HepG2 (cell line): ENCODE measurements around the gene PCNT. TPM values are rescaled to one million over a fixed set of nuclear protein-coding genes. Genes with fewer than 3 reads are reported as not detected.

Experiments used
- ARNT2 ChIP-seq: sonication (generic); formaldehyde crosslinking; IDR thresholded peaks from 2 replicates; pipeline ENCODE4 v1.8.0; 2022; ENCODE audit warnings: mild to moderate bottlenecking, low read depth, missing genetic modification reagents, moderate library complexity
- CBX1 ChIP-seq: IDR thresholded peaks from one replicate; pipeline ENCODE4 v1.6.1; 2016; ENCODE audit warnings: antibody characterized with exemption, low read depth
- FOXJ3 ChIP-seq: sonication (generic); formaldehyde crosslinking; IDR thresholded peaks from 2 replicates; pipeline ENCODE4 v1.4.0; 2020; ENCODE audit warnings: missing genetic modification reagents, mild to moderate bottlenecking, borderline replicate concordance
- HNF4G ChIP-seq, 2 experiments: sonication (generic) in 1 of 2; formaldehyde crosslinking in 1 of 2; IDR thresholded peaks; 2 replicates each; pipeline versions ENCODE4 v1.4.0 to v1.6.1; 2011 to 2020; ENCODE audit warnings: borderline replicate concordance in 2 of 2, low read depth in 2 of 2, mild to moderate bottlenecking in 2 of 2, low read length in 1 of 2, missing genetic modification reagents in 1 of 2, moderate library complexity in 1 of 2
- IKZF1 ChIP-seq: fragments of 450-650 bp; IDR thresholded peaks from 2 replicates; pipeline ENCODE4 v1.7.1; 2016
- MTA3 ChIP-seq: sonication (generic); formaldehyde crosslinking; IDR thresholded peaks from 2 replicates; pipeline ENCODE4 v1.4.0; 2020; ENCODE audit warnings: missing genetic modification reagents
- NFIC ChIP-seq: IDR thresholded peaks from 2 replicates; pipeline ENCODE4 v1.6.1; 2012; ENCODE audit warnings: mild to moderate bottlenecking, low read length, inconsistent platforms
- POGK ChIP-seq: sonication (generic); formaldehyde crosslinking; conservative IDR thresholded peaks from 2 replicates; pipeline ENCODE4 v1.8.0; 2022; ENCODE audit warnings: mild to moderate bottlenecking, moderate library complexity, missing genetic modification reagents
- SUZ12 ChIP-seq: fragments of 150-350 bp; IDR thresholded peaks from 2 replicates; pipeline ENCODE4 v1.6.1; 2014; ENCODE audit warnings: low read depth, low read length
- U2AF2 ChIP-seq: fragments of 200-400 bp; formaldehyde crosslinking; IDR thresholded peaks from 2 replicates; pipeline ENCODE4 v1.6.1; 2017; ENCODE audit warnings: low read depth, mild to moderate bottlenecking, low read length
- ZBTB38 ChIP-seq: sonication (generic); formaldehyde crosslinking; IDR thresholded peaks from 2 replicates; pipeline ENCODE4 v1.5.1; 2020; ENCODE audit warnings: mild to moderate bottlenecking, missing genetic modification reagents
- ZBTB7A ChIP-seq: sonication (generic); formaldehyde crosslinking; IDR thresholded peaks from 2 replicates; pipeline ENCODE4 v1.8.0; 2022; ENCODE audit warnings: mild to moderate bottlenecking, missing genetic modification reagents
- ZNF34 ChIP-seq: sonication (generic); formaldehyde crosslinking; IDR thresholded peaks from 2 replicates; pipeline ENCODE4 v1.4.0; 2020; ENCODE audit warnings: mild to moderate bottlenecking, missing genetic modification reagents, borderline replicate concordance
- ZNF431 ChIP-seq: sonication (generic); formaldehyde crosslinking; IDR thresholded peaks from 2 replicates; pipeline ENCODE4 v1.9.0; 2022; ENCODE audit warnings: missing genetic modification reagents, low read depth, mild to moderate bottlenecking, borderline replicate concordance
- ZNF543 ChIP-seq: sonication (generic); formaldehyde crosslinking; IDR thresholded peaks from 2 replicates; pipeline ENCODE4 v1.4.0; 2020; ENCODE audit warnings: mild to moderate bottlenecking, missing genetic modification reagents
- ZNF713 ChIP-seq: sonication (generic); formaldehyde crosslinking; IDR thresholded peaks from 2 replicates; pipeline ENCODE4 v1.4.0; 2020; ENCODE audit warnings: mild to moderate bottlenecking, missing genetic modification reagents
- ZNF766 ChIP-seq: sonication (generic); formaldehyde crosslinking; IDR thresholded peaks from 2 replicates; pipeline ENCODE4 v1.5.0; 2020; ENCODE audit warnings: missing genetic modification reagents, borderline replicate concordance
- polyA plus RNA-seq, 8 experiments: library from polyadenylated mRNA; depleted of rRNA in 3 of 8; stranded (reverse) in 7 of 8; unstranded in 1 of 8; fragments of >200 nt; fragmentation: Illumina TruSeq in 4 of 8; extraction: Trizol in 4 of 8; gene quantifications; 2 replicates each; pipeline versions ENCODE4 v1.2.1 to v1.2.3, GENCODE V29; 2011 to 2016; ENCODE audit warnings: low read depth in 4 of 8, missing spikeins in 1 of 8, mixed read lengths in 1 of 8; ENCODE audit not compliant: insufficient read depth in 1 of 8
- total RNA-seq, 5 experiments: library from RNA; depleted of rRNA; stranded (reverse); fragments of >200 nt; fragmentation: Illumina TruSeq; extraction: Trizol; gene quantifications; 2 replicates each; pipeline ENCODE4 v1.2.3, GENCODE V29; 2016; ENCODE audit warnings: low read depth in 1 of 5
- TF ChIP-seq, protein P1 (sequence below): sonication (generic); formaldehyde crosslinking; IDR thresholded peaks from 2 replicates; pipeline ENCODE4 v1.5.0; 2020; ENCODE audit warnings: mild to moderate bottlenecking, missing genetic modification reagents
- TF ChIP-seq, protein P2 (sequence below): sonication (generic); formaldehyde crosslinking; IDR thresholded peaks from 2 replicates; pipeline ENCODE4 v1.4.0; 2020; ENCODE audit warnings: missing genetic modification reagents
- TF ChIP-seq, protein P3 (sequence below): sonication (generic); formaldehyde crosslinking; IDR thresholded peaks from 2 replicates; pipeline ENCODE4 v1.8.0; 2022; ENCODE audit warnings: mild to moderate bottlenecking, missing genetic modification reagents, moderate library complexity
- TF ChIP-seq, protein P4 (sequence below): sonication (generic); formaldehyde crosslinking; IDR thresholded peaks from 2 replicates; pipeline ENCODE4 v1.8.0; 2023; ENCODE audit warnings: mild to moderate bottlenecking, missing genetic modification reagents

Gene PCNT
- total and polyA plus RNA-seq, 2 of the 13 experiments (the other 11 are each of a cell fraction or from before 2014, with no cell fraction given) = 5.6 to 12.4 TPM

- TF ChIP-seq, protein P1, sequence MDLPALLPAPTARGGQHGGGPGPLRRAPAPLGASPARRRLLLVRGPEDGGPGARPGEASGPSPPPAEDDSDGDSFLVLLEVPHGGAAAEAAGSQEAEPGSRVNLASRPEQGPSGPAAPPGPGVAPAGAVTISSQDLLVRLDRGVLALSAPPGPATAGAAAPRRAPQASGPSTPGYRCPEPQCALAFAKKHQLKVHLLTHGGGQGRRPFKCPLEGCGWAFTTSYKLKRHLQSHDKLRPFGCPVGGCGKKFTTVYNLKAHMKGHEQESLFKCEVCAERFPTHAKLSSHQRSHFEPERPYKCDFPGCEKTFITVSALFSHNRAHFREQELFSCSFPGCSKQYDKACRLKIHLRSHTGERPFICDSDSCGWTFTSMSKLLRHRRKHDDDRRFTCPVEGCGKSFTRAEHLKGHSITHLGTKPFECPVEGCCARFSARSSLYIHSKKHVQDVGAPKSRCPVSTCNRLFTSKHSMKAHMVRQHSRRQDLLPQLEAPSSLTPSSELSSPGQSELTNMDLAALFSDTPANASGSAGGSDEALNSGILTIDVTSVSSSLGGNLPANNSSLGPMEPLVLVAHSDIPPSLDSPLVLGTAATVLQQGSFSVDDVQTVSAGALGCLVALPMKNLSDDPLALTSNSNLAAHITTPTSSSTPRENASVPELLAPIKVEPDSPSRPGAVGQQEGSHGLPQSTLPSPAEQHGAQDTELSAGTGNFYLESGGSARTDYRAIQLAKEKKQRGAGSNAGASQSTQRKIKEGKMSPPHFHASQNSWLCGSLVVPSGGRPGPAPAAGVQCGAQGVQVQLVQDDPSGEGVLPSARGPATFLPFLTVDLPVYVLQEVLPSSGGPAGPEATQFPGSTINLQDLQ = no peak
- TF ChIP-seq ZNF543 (CRISPR knock-in tag) (peak; percentile 47; the same call in 1 of the 2 replicates), HNF4G (IDR thresholded peaks at IDR 0.05; ENCODE audit: borderline replicate concordance, low read depth, low read length) (no peak), HNF4G (CRISPR knock-in tag; IDR thresholded peaks at IDR 0.05; ENCODE audit: borderline replicate concordance, low read depth) (no peak), ZNF34 (CRISPR knock-in tag) (0 out of 2 replicates have a peak, but pooled peaks have one; percentile 51), MTA3 (CRISPR knock-in tag) (no peak), ZNF766 (CRISPR knock-in tag) (no peak), ARNT2 (CRISPR knock-in tag) (peak; percentile 62; the same call in 1 of the 2 replicates), U2AF2 (no peak), SUZ12 (no peak), ZBTB38 (CRISPR knock-in tag) (no peak), NFIC (no peak), IKZF1 (no peak), CBX1 (no peak), POGK (CRISPR knock-in tag) (no peak), ZBTB7A (CRISPR knock-in tag) (no peak), ZNF713 (no peak), ZNF431 (CRISPR knock-in tag) (no peak), FOXJ3 (CRISPR knock-in tag) (no peak)
- TF ChIP-seq, protein P2, sequence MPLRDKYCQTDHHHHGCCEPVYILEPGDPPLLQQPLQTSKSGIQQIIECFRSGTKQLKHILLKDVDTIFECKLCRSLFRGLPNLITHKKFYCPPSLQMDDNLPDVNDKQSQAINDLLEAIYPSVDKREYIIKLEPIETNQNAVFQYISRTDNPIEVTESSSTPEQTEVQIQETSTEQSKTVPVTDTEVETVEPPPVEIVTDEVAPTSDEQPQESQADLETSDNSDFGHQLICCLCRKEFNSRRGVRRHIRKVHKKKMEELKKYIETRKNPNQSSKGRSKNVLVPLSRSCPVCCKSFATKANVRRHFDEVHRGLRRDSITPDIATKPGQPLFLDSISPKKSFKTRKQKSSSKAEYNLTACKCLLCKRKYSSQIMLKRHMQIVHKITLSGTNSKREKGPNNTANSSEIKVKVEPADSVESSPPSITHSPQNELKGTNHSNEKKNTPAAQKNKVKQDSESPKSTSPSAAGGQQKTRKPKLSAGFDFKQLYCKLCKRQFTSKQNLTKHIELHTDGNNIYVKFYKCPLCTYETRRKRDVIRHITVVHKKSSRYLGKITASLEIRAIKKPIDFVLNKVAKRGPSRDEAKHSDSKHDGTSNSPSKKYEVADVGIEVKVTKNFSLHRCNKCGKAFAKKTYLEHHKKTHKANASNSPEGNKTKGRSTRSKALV (CRISPR knock-in tag) = no peak
- TF ChIP-seq, protein P3, sequence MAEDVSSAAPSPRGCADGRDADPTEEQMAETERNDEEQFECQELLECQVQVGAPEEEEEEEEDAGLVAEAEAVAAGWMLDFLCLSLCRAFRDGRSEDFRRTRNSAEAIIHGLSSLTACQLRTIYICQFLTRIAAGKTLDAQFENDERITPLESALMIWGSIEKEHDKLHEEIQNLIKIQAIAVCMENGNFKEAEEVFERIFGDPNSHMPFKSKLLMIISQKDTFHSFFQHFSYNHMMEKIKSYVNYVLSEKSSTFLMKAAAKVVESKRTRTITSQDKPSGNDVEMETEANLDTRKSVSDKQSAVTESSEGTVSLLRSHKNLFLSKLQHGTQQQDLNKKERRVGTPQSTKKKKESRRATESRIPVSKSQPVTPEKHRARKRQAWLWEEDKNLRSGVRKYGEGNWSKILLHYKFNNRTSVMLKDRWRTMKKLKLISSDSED (CRISPR knock-in tag) = no peak
- TF ChIP-seq, protein P4, sequence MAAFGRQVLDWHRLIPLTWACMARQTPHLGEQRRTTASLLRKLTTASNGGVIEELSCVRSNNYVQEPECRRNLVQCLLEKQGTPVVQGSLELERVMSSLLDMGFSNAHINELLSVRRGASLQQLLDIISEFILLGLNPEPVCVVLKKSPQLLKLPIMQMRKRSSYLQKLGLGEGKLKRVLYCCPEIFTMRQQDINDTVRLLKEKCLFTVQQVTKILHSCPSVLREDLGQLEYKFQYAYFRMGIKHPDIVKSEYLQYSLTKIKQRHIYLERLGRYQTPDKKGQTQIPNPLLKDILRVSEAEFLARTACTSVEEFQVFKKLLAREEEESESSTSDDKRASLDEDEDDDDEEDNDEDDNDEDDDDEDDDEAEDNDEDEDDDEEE (CRISPR knock-in tag) = no peak
These were observed 135.0 kb downstream of the PCNT start (continued) for GRCh38 chr21:46459024-46459355.
